Measurements from ENCODE around the gene SF1. TPM values are rescaled to one million over a fixed set of nuclear protein-coding genes. Genes with fewer than 3 reads are reported as not detected.

SF1 gene
- polyA plus RNA-seq, 1 donor, result 360 TPM

DNA sequence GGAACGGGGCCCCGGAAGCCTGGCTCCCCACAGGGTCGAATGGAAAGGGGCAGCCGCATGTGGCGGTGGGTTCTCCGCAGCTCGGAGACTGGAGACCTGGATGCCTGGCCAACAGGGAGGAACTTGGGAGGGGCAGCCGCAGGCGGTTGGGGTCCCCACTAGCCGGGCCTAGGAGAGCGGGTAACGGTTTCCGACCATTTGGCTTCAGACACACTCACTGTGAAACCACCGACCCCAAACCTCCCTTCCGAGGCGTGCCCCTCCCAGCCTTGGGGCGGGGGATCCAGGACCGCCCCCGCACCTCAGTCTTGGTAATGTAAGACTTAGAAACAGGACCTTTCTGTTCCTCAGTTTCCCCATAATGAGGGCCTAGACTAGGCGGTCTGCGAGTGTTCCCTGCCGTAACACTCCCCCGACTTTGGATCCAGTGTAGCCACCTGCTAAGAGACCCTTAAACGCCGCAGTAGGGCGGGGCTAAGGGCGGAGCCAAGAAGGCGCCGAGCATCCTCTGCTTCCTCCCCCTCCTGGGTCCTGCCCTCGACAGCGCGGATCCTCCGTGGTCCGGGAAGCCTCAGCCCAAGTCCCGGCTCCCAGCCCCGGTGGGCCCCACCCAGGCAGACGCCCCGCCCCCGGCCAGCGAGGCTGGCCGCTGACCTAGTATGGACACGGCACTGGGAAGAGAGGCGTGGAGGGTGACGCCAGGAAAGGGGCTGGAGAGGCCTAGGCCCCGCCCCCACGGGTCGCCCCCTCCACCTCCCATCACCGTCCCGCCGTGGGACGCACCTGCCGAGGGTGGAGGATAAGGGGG, 32.6 kb downstream of the SF1 start:
- H3K4me3 ChIP-seq (ENCODE audit: low read length), result peak overlapping the region; percentile 39
- no peaks in the 10 kb centered on the region for H3K36me3 ChIP-seq (ENCODE audit: control insufficient read depth, insufficient read depth, low read length)
- WGBS (ENCODE audit: insufficient coverage, low lambda C conversion rate), result no CpG with 5 or more reads among the region's 52 CpGs
- peaks cover 36% of the 10 kb centered on the region for H3K4me1 ChIP-seq (ENCODE audit: control insufficient read depth, insufficient read depth, low read length)
- DNase-seq, result peak; percentile 46 to 47
- peaks cover 12% of the 10 kb centered on the region for H3K9me3 ChIP-seq (ENCODE audit: control insufficient read depth, low read depth, low read length)
- peaks cover 64% of the 10 kb centered on the region for H3K27me3 ChIP-seq (ENCODE audit: control insufficient read depth, insufficient read depth, low read length)
- peak overlapping the region; percentile 60 for H3K27ac ChIP-seq (ENCODE audit: low read length)

DNA sequence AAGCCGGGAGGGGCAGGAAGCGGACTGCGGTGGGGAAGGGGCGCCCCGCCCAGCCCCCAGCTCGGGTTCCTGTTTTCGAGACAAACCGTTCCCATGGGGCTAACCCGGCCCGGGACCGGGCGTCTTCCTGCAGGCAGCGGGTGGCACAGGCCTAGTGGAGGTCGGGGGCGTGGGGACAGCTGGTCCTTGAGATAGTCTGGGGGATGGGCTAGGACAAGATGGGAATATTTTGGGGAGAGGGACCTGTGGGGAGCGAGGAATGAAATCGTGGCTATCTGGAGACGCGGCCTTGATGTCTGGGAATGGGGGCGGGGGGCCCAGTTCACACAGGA, 33.2 kb downstream of the SF1 start:
- Histone ChIP-seq H3K9me3 (ENCODE audit: control insufficient read depth, low read depth, low read length) (peaks cover 12% of the 10 kb centered on the region), H3K4me1 (ENCODE audit: control insufficient read depth, insufficient read depth, low read length) (peaks cover 36% of the 10 kb centered on the region), H3K27me3 (ENCODE audit: control insufficient read depth, insufficient read depth, low read length) (peaks cover 70% of the 10 kb centered on the region), H3K27ac (ENCODE audit: low read length) (peak overlapping the region; percentile 60), H3K36me3 (ENCODE audit: control insufficient read depth, insufficient read depth, low read length) (no peaks in the 10 kb centered on the region), H3K4me3 (ENCODE audit: low read length) (peak overlapping the region; percentile 39)
- WGBS (ENCODE audit: insufficient coverage, low lambda C conversion rate), result no CpG with 5 or more reads among the region's 20 CpGs
- DNase-seq, result peak in 1 of 2 donors; percentile 44

DNA sequence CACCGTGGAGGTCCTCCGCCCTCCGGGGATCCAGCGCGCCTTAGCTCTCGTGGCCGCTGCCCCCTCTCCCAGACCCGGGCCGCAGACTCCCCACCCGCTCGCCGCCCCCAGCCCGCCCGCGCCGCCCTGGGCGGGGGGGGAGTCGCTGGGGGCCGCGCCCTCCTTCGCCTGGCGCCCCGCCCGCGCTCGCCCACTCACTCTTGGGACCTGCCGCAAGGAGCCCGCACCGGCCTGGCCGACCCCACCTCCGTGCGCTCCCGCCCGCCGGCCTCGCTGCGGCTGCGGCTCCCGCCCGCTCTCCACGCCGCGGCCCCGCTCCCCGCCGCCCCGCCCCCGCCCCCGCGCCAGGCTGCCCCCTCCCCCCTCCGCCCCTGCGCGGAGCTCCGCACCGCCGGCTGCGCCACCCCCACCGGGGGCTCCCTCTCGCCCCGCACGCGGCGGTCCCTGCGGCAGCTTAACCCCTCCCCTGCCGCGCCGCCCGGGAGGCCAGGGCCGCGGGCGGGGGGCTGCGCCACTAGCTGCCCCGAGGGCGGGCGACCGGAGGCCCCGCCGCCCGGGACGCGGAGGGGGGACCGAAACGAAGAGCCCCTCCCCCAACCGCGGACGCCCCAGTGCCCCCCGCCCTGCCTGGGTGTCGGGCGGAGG, 33.7 kb downstream of the SF1 start:
- no peaks in the 10 kb centered on the region for H3K36me3 ChIP-seq (ENCODE audit: control insufficient read depth, insufficient read depth, low read length)

DNA sequence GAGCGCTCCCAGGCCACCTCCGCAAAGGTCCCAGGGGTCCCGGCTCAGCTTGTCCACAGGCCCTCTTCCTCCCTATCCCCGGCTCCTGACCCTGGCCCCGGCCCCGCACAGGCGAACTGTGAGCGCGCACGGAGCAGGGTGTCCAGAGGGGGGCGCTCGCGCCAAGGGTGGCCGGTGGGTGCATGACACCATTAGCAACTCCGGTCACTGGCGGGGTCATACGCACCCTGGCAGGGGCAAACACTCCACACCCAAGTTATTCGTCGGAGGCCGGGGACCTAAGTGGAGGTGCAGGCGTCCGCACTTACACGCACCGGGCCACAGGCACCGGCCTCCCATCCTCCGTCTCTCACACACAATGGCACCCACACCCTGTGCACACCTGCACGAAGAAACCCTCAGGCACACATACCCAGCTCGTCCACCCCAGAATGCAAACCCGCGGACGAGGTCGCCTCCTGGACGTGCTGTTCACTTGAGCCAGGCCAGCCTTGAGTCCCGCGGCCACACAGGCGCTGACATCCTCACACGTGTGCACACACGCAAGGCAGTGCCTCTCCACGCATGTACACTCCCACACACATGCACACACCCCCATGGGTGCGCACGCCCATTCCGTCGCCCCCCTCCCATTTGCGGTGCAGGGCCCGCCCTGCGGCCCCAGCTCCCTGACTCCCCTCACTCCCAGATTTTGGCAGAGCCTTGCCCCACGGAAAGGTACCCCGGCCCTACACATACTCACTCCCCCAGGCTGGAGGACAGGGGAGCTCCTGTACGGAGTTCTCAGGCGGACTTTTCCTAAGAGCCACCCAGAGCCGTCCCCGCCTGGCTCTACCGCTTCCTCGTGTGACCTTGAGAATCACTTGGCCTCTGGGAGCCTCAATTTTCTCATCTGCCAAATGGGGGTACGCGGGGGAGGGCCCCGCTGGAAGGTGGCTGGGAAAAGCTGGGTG, 34.5 kb downstream of the SF1 start, which contains the start of gene RASGRP2:
RASGRP2 (minus strand) TSS at position 552 of the 953 bp plus-strand sequence. CDS start 1,276 bp downstream, outside the sequence.
- Histone ChIP-seq H3K27ac (ENCODE audit: low read length) (no peak within 1 kb of the TSS), H3K27me3 (ENCODE audit: control insufficient read depth, insufficient read depth, low read length) (peaks cover 81% of the 10 kb centered on the region), H3K4me1 (ENCODE audit: control insufficient read depth, insufficient read depth, low read length) (peaks cover 36% of the 10 kb centered on the region), H3K4me3 (ENCODE audit: low read length) (peak within 1 kb of the TSS; percentile 39), H3K9me3 (ENCODE audit: control insufficient read depth, low read depth, low read length) (peaks cover 12% of the 10 kb centered on the region), H3K36me3 (ENCODE audit: control insufficient read depth, insufficient read depth, low read length) (no peaks in the 10 kb centered on the region)
- peak in 1 of 2 donors; percentile 46 for DNase-seq
- WGBS (ENCODE audit: insufficient coverage, low lambda C conversion rate), result no CpG with 5 or more reads among the region's 57 CpGs

More for the DNA sequence above, 33.7 kb downstream of the SF1 start:
- Histone ChIP-seq H3K27me3 (ENCODE audit: control insufficient read depth, insufficient read depth, low read length) (peaks cover 74% of the 10 kb centered on the region), H3K27ac (ENCODE audit: low read length) (no peak overlapping the region), H3K4me3 (ENCODE audit: low read length) (peak overlapping the region; percentile 39), H3K4me1 (ENCODE audit: control insufficient read depth, insufficient read depth, low read length) (peaks cover 36% of the 10 kb centered on the region), H3K9me3 (ENCODE audit: control insufficient read depth, low read depth, low read length) (peaks cover 12% of the 10 kb centered on the region)
- DNase-seq, result no peak
- no CpG with 5 or more reads among the region's 89 CpGs for WGBS (ENCODE audit: insufficient coverage, low lambda C conversion rate)

DNA sequence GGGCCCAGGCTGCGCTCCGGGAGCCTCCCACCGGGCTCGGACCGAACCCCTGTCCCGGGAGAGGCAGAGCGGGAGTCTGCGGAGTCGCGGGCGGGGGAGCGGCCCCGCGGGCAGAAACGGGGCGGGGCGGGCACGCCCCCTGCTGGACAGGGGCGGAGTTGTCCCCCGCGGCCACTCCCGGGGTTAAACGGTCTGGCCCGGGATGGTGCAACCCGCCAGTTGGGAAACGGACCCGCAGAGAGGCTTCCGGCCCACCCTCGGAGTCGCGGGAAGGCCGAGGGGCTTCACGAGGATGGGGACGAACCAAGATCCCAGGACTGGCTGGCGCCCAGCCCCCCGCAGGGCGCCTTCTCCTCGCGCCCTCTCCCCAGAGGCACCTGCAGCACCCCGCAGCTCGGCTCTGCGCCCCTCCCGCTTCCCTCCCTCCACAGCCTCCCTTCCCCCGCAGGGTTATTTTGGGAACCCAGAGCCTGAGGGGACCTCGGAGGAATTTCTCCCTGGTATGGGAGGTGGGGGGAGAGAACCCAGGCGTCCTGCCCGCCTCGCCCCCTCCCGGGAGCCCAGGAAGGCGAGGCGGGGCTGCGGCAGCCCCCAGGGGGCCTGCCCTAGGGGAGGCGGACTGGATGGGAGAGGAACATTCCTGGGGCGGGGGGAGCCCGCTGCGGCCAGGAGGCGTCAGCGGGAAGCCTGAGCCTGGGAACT, 35.3 kb downstream of the SF1 start:
- Histone ChIP-seq H3K4me3 (ENCODE audit: low read length) (peak overlapping the region; percentile 38), H3K36me3 (ENCODE audit: control insufficient read depth, insufficient read depth, low read length) (no peaks in the 10 kb centered on the region), H3K4me1 (ENCODE audit: control insufficient read depth, insufficient read depth, low read length) (peaks cover 36% of the 10 kb centered on the region), H3K27ac (ENCODE audit: low read length) (no peak overlapping the region), H3K27me3 (ENCODE audit: control insufficient read depth, insufficient read depth, low read length) (peaks cover 83% of the 10 kb centered on the region), H3K9me3 (ENCODE audit: control insufficient read depth, low read depth, low read length) (peaks cover 12% of the 10 kb centered on the region)
- no CpG with 5 or more reads among the region's 58 CpGs for WGBS (ENCODE audit: insufficient coverage, low lambda C conversion rate)
- DNase-seq, result peak in 1 of 2 donors; percentile 64

DNA sequence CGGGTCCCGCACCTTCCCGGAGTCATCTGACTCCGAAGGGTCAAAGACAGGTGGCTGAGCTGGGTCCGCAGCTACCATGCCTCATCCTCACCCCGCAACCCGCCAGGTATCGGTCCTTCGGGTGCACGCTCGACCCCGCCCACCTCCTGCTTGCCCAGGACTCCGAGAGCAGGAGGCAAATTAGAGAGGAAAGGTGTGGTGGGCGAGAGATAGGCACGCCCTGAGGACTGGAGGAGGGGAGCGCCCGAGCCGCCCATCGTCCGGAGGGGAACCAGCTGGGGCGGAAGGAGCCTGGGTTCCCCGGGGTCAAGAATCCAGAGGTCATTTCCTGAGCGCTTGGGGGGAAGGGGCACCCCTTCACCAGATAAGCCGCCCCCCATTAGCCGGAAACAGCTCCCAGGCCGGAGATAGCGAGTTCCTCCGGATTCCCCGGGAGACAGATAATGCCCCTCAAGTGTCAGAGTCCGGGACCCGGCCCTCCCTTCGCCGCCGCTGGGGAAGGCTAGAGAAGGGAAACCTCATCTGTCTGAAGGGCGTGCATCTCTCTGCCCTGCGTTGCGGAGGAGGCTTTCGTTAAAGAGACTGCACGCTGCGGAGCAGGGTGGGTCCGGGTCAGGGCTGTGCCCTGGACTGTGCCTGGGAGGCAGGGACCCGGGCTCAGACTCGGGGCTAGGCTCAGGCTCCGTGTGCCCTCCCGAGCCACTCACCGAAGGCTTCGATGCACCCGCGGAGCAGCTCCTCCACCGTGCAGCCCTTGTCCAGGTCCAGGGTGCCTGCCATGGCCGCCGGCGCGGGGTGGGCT, 36.1 kb downstream of the SF1 start:
- WGBS (ENCODE audit: insufficient coverage, low lambda C conversion rate), result no CpG with 5 or more reads among the region's 54 CpGs
- peaks cover 12% of the 10 kb centered on the region for H3K9me3 ChIP-seq (ENCODE audit: control insufficient read depth, low read depth, low read length)
- H3K4me3 ChIP-seq (ENCODE audit: low read length), result peak overlapping the region; percentile 38
- DNase-seq, result peak in 1 of 2 donors; percentile 84
- no peak overlapping the region for H3K27ac ChIP-seq (ENCODE audit: low read length)
- H3K4me1 ChIP-seq (ENCODE audit: control insufficient read depth, insufficient read depth, low read length), result peaks cover 36% of the 10 kb centered on the region
- H3K36me3 ChIP-seq (ENCODE audit: control insufficient read depth, insufficient read depth, low read length), result no peaks in the 10 kb centered on the region
- peaks cover 80% of the 10 kb centered on the region for H3K27me3 ChIP-seq (ENCODE audit: control insufficient read depth, insufficient read depth, low read length)

DNA sequence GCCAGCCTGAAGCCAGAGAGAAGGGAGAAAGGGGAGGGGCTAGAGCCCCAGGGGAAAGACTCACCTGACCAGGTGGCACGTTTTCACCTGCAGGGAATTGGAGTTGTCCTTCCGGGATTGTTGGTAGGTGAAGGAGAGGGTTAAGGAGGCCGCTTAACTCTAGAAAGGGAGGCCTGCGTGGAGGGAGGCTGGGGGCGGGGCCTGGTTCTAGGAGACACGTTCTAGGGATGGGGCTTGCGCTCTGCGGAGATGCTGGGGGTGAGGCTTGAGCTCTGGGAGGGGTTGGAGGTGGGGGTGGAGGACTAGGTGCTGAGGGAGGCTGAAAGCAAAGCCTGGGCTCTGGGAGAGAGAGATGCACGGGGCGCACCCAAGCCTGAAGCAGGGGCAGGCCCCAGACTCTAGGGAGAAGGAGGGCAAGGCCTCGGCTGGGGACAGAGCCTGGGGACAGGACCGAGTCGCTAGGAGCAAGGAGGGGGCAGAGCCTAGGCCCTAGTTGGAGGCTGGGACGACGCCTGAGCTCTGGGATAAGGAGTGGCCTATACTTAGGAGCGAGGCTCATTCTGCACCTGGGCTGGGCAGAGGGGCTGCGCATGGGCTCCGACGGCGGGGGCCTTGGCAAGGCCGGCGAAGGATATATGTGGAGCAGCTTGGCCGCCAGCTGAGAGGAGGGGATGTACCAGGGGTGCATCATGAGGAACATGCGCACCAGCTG, 36.8 kb downstream of the SF1 start:
- Histone ChIP-seq H3K36me3 (ENCODE audit: control insufficient read depth, insufficient read depth, low read length) (no peaks in the 10 kb centered on the region), H3K4me3 (ENCODE audit: low read length) (peak overlapping the region; percentile 38), H3K27ac (ENCODE audit: low read length) (no peak overlapping the region), H3K9me3 (ENCODE audit: control insufficient read depth, low read depth, low read length) (peaks cover 12% of the 10 kb centered on the region), H3K4me1 (ENCODE audit: control insufficient read depth, insufficient read depth, low read length) (peaks cover 36% of the 10 kb centered on the region), H3K27me3 (ENCODE audit: control insufficient read depth, insufficient read depth, low read length) (peaks cover 72% of the 10 kb centered on the region)
- WGBS (ENCODE audit: insufficient coverage, low lambda C conversion rate), result no CpG with 5 or more reads among the region's 24 CpGs
- peak in 1 of 2 donors; percentile 26 for DNase-seq

DNA sequence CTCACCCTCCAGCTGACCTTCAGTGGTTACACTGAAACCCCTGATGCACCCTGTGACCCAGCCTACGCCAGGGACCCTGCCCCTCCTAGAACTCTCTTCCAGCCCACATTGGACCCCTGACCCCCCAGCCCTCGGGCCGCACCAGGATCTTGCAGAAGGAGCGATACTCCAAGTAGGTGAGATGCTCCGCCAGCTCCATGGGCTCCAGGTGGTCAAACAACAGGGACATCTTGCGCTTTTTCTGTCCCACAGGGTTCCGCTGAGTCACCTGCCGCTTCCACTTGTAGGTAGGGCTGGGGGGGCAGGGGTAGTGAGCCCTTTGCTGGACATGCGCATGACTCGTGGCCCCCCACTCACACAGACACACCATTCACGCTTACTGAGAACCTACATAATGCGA, 38.5 kb downstream of the SF1 start:
- Histone ChIP-seq H3K36me3 (ENCODE audit: control insufficient read depth, insufficient read depth, low read length) (no peaks in the 10 kb centered on the region), H3K4me3 (ENCODE audit: low read length) (no peak overlapping the region), H3K4me1 (ENCODE audit: control insufficient read depth, insufficient read depth, low read length) (peaks cover 28% of the 10 kb centered on the region), H3K27me3 (ENCODE audit: control insufficient read depth, insufficient read depth, low read length) (peaks cover 55% of the 10 kb centered on the region), H3K27ac (ENCODE audit: low read length) (no peak overlapping the region), H3K9me3 (ENCODE audit: control insufficient read depth, low read depth, low read length) (peaks cover 12% of the 10 kb centered on the region)
- DNase-seq, result no peak
- no CpG with 5 or more reads among the region's 12 CpGs for WGBS (ENCODE audit: insufficient coverage, low lambda C conversion rate)

DNA sequence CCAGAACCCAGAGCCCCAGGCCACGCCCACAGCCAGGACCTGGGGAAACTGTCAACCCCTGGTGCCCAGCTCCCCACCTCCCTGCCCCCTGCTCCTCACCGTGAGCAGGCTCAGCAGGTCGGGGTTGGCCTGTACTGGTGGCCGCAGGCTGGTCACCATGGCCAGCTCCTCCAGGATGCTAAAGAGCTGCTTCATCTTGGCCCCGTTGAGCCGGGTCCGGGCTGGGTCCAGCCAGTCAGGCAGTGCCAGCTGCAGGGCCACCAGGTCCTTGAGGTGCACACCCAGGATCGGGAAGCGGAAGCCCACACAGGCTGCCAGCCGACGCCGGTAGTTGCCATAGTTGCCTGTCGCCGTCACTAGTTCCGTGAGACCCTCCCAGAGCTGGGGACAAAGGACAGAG, 41.7 kb downstream of the SF1 start:
- WGBS (ENCODE audit: insufficient coverage, low lambda C conversion rate), result no CpG with 5 or more reads among the region's 15 CpGs

More for the DNA sequence above, 41.7 kb downstream of the SF1 start:
- Histone ChIP-seq H3K36me3 (ENCODE audit: control insufficient read depth, insufficient read depth, low read length) (no peaks in the 10 kb centered on the region), H3K27ac (ENCODE audit: low read length) (no peak overlapping the region), H3K9me3 (ENCODE audit: control insufficient read depth, low read depth, low read length) (no peaks in the 10 kb centered on the region), H3K27me3 (ENCODE audit: control insufficient read depth, insufficient read depth, low read length) (peaks cover 28% of the 10 kb centered on the region), H3K4me3 (ENCODE audit: low read length) (no peak overlapping the region), H3K4me1 (ENCODE audit: control insufficient read depth, insufficient read depth, low read length) (peaks cover 3% of the 10 kb centered on the region)
- DNase-seq, result no peak

All from large intestine (tissue), 3 donors.